Duodenal mucosa (tissue), 2 donors: Measurements from ENCODE around the gene CHST7.
"Not testable (repeated sequence)": the region's sequence is repeated elsewhere in the genome, so short reads cannot be mapped to it uniquely, and the experiment has no call there.

Source experiments
- H3K27ac ChIP-seq: one replicate; pipeline ENCODE4 v1.7.0; 2013; ENCODE audit warnings: low read depth, low read length
- H3K27me3 ChIP-seq, 2 donors: one replicate each; pipeline ENCODE4 v1.7.0; 2013; ENCODE audit warnings: low read length in 2 of 2, control low read depth in 1 of 2; ENCODE audit not compliant: insufficient read depth in 2 of 2, control insufficient read depth in 1 of 2
- H3K36me3 ChIP-seq, 2 donors: one replicate each; pipeline ENCODE4 v1.7.0; 2013; ENCODE audit warnings: low read length in 2 of 2, control low read depth in 1 of 2; ENCODE audit not compliant: insufficient read depth in 2 of 2, control insufficient read depth in 1 of 2
- H3K4me1 ChIP-seq, 2 donors: one replicate each; pipeline ENCODE4 v1.7.0; 2013; ENCODE audit warnings: low read length in 2 of 2, control low read depth in 1 of 2; ENCODE audit not compliant: insufficient read depth in 2 of 2, control insufficient read depth in 1 of 2
- H3K4me3 ChIP-seq, 2 donors: one replicate each; pipeline ENCODE4 v1.7.0; 2013; ENCODE audit warnings: low read length in 2 of 2, low read depth in 1 of 2
- H3K9ac ChIP-seq, 2 donors: one replicate each; pipeline ENCODE4 v1.7.0; 2013; ENCODE audit warnings: low read length in 2 of 2, low read depth in 1 of 2
- H3K9me3 ChIP-seq, 2 donors: one replicate each; pipeline ENCODE4 v1.7.0; 2013; ENCODE audit warnings: low read length in 2 of 2, control low read depth in 1 of 2; ENCODE audit not compliant: control insufficient read depth in 1 of 2

Gene CHST7, protein sequence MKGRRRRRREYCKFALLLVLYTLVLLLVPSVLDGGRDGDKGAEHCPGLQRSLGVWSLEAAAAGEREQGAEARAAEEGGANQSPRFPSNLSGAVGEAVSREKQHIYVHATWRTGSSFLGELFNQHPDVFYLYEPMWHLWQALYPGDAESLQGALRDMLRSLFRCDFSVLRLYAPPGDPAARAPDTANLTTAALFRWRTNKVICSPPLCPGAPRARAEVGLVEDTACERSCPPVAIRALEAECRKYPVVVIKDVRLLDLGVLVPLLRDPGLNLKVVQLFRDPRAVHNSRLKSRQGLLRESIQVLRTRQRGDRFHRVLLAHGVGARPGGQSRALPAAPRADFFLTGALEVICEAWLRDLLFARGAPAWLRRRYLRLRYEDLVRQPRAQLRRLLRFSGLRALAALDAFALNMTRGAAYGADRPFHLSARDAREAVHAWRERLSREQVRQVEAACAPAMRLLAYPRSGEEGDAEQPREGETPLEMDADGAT

DNA sequence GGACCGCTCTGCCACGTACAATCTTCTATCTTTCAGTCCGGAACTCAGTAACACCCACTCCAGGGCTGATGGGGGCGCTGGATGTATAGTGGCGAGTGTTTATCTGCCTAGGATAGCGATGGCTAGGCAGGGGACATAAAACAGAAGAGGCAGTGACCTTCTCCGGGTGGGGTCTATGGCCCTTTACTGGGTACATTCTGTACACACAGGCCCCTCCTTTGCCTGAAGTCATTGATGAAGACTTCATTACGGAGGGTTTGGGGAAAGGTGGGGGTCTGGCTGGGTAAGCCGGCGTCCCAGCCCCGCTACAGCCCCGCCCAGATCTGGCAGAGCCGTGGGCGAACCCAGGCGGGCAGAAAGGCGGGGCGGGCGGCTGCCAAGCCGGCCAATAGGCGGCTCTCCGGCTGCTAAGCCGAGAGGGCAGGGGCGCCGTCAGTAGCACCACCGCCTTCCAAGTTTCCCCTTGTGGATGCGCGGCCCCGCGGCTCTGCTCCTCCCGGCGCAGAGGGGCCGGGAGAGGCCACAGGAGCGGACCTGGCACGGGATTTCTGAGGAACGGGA is at the start of gene CHST7:
Gene CHST7, plus strand, starts transcription at position 435 of the 561 bp plus-strand sequence. CDS start 167 bp downstream, outside the sequence.
- Histone ChIP-seq H3K36me3 (no peaks in the 10 kb centered on the region), H3K9me3 (no peaks in the 10 kb centered on the region), H3K4me1 (peaks cover 0 to 4% of the 10 kb centered on the region in 2 donors), H3K27me3 (no peaks in the 10 kb centered on the region), H3K27ac (peak within 1 kb of the TSS; percentile 3), H3K4me3 (peak within 1 kb of the TSS; percentile 60 to 68), H3K9ac (peak within 1 kb of the TSS in 1 of 2 donors; percentile 38)

DNA sequence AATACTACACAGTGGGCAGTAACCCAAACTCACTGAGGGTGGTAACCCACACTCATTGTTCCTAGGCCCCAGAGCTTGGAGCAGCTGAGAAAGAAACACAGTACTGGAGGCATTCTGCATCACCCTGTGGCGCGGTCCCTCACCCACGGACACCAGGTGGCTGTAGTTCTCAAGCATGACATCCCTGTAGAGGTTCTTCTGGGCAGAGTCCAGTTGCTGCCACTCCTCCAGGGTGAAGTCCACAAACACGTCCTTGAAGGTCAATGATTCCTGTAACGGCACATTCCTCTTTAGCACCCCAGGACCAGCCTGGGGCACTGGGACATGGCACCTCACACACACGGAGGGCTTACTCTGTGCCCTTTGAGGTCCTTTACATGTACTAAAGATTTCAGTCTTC is 44.9 kb upstream of the CHST7 start:
- not testable (repeated sequence) for H3K9ac ChIP-seq

DNA sequence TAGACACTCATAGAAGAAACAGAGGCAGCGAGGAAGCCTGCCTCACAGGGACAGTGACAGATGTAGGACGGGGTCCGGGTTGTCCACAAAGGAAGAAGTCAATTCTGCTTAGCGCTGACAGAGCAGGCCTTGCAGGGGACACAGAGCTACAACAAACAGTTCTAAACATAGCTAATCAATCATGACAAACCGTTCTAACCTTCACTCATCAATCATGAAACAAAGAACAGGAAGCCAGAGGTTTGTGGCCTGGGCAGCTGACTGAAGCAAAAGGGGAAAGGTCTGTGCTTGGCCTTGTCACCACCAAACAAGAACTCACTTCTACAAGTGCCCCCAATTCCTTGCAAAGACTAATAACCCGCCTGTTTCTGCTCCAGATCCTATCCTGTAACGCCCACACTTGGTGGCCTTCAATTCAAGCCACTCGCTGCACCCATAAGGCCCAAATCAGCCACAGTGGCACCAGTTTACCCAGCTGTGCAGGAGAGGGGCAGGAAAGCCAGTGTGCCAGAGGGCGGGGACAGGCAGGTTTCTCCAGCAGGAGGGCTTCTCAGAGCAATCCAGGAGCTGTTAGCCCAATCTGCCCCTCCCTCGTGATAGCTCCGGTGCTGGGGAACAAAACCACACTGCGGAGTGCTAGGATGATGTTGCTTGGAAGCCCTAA is 43.7 kb upstream of the CHST7 start:
- H3K4me3 ChIP-seq, H3K4me1 ChIP-seq, H3K27ac ChIP-seq, H3K9me3 ChIP-seq, H3K36me3 ChIP-seq, H3K27me3 ChIP-seq, H3K9ac ChIP-seq: not testable (repeated sequence)

More for the DNA sequence above, 44.9 kb upstream of the CHST7 start:
- not testable (repeated sequence) for H3K27me3 ChIP-seq, H3K9me3 ChIP-seq, H3K36me3 ChIP-seq, H3K4me3 ChIP-seq, H3K27ac ChIP-seq, H3K4me1 ChIP-seq

DNA sequence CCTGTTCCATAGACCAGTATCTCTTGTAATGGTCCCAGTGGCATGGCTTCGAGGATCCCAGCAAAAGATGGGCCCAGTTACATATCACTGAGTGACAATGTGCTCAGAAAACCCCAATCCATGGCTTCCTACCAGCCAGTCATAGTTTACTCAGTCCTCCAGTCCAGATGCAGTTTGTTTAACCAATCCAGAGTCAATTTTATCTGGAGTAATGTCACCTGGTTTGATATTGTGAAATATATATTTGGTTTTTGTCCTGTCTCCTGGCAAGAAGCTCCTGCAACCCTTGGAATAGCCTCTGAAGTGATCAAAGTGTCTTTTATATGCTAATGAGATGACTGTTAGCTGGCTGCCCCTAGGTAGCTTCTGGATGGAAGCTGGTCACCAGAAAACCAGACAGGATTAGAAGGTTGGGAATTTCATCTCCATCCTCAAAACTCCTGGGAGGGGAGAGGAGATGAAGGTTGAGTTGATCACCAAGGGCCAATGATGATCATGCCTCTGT is 43.1 kb upstream of the CHST7 start:
- not testable (repeated sequence) for H3K36me3 ChIP-seq, H3K9me3 ChIP-seq, H3K27me3 ChIP-seq, H3K4me1 ChIP-seq, H3K27ac ChIP-seq, H3K9ac ChIP-seq, H3K4me3 ChIP-seq

DNA sequence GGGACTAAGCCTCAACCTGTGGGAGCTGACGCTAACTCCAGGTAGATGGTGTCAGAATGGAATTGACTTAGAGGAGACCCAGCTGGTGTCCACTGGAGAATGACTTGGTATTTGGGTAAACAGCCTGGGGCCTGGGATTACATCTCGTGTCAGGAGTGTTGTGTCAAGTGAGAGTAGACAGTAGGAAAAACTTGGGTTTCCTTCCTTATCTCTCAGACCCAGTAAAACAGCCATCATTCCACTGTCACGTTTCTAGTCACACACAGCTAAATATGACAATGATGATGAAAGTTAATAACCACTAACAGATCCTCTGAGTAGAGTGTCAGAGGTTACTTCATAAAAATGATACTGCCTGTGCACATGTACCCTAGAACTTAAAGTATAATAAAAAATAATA is 42.1 kb upstream of the CHST7 start:
- Histone ChIP-seq H3K9ac (no peak overlapping the region), H3K4me1 (no peaks in the 10 kb centered on the region), H3K36me3 (no peaks in the 10 kb centered on the region), H3K27ac (no peak overlapping the region), H3K4me3 (no peak overlapping the region), H3K27me3 (no peaks in the 10 kb centered on the region), H3K9me3 (no peaks in the 10 kb centered on the region)

DNA sequence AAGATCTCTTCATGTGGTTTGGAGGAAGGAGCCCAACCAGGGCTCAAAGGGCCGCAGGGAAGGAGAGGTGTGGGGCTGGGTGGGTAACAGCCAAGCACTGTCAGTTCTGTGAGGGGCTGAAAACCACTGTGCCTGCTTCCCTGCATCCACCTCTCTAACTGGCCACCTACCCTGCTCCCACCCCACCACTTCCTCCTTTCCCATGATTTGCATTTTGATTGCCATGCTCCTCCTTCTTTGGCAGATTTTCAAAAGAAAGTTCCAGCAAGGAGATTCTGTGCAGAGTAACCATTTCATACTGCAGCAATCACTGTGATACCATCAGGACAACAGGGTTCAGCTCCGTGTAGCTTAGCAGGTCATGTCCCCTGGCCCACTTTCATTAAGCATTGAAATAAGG is 30.1 kb upstream of the CHST7 start:
- H3K27ac ChIP-seq: no peak overlapping the region
- H3K9me3 ChIP-seq: no peaks in the 10 kb centered on the region
- no peak overlapping the region for H3K9ac ChIP-seq
- no peaks in the 10 kb centered on the region for H3K27me3 ChIP-seq
- H3K4me1 ChIP-seq: peaks cover 10 to 13% of the 10 kb centered on the region in 2 donors
- H3K4me3 ChIP-seq: no peak overlapping the region
- no peaks in the 10 kb centered on the region for H3K36me3 ChIP-seq

DNA sequence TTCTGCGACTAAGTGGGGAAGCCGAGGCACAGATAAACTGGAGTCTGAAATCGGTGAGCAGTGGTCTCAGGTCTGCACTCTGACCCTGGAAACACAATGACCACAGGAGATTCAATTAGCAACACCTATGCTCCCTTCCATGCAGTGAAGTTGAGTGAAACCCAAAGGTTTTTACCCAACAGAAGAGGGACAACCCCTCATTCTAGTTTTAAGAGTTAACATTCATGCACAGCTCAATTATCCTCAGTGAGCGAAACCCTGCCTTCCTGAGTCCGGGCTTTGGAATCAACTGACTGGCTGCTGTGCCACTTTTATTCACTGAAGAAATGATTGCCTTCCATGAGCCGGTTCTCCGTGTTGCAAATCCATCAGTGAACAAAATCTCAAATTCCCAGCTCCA is 29.0 kb upstream of the CHST7 start:
- not testable (repeated sequence) for H3K27ac ChIP-seq, H3K9me3 ChIP-seq, H3K27me3 ChIP-seq, H3K36me3 ChIP-seq
- Histone ChIP-seq H3K9ac (peak overlapping the region; percentile 60 to 86), H3K4me1 (peaks cover 10 to 13% of the 10 kb centered on the region in 2 donors), H3K4me3 (peak overlapping the region; percentile 86 to 89)

DNA sequence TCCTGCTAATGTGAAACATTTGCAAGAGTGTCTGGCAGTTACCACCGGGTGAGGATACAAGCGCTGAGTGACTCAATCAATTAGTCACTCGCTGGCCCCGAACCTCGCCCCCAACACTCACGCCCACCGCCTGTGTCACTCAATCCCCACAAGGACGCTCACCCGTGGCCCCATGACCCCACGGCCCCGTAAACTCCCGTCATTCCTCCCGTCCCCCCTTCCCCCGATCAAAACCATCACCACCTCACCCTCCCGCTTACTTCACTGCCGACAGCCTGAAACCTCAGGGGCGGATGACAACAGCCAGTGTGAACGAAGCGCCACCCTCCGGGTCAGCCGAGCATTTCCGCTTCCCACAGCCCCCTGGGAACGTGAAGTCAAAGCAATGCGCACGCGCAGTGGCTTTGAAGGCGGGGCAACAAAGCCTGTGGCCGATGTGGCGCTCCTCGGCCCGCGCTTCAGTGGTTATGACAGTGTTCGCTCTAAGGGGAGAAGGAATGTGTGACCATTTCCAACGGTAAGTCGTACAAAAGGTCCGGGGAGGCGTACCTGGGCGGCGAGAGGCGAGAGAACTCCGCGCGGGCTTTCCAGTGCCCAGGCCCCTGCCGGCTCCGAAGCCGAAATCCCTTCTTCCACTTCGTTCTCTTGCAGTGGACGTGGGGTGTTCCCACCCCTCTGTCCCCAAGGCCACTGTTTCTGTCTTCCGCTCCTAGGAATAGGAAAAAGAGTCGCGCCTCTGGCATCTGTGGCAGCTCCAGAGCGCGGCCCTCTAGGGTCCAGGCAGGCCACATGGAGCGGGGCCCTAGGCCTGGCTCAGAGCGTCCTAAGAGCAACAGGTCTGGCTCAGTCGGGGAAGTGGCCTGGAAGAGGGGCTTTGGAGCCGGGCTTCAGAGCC is 28.2 kb upstream of the CHST7 start, which contains the start of gene ZNF674:
Gene ZNF674, minus strand, starts transcription at position 311 of the 895 bp plus-strand sequence. CDS start 3,334 bp downstream, outside the sequence.
- Histone ChIP-seq H3K9me3 (no peaks in the 10 kb centered on the region), H3K27ac (peak within 1 kb of the TSS; percentile 70), H3K4me3 (peak within 1 kb of the TSS; percentile 86 to 89), H3K9ac (peak within 1 kb of the TSS; percentile 72 to 86), H3K36me3 (no peaks in the 10 kb centered on the region), H3K4me1 (peaks cover 10 to 13% of the 10 kb centered on the region in 2 donors), H3K27me3 (no peaks in the 10 kb centered on the region)

DNA sequence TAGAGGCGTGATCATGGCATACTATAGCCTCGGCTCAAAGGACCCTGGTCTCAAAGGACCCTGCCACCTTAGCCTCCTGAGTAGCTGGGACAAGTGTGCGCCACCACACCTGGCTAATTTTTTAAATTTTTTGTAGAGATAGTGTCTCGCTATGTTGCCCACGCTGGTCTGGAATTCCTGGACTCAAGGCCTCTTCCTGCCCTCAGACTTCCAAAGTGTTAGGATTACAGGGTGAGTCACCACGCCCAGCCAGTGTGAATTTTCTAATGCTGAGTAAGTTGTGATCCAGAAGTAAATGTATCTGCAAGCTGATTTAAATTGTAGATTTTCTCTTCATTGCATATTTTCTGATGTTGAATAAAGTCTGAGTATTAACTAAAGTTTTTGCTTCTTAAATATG is 25.7 kb upstream of the CHST7 start:
- peaks cover 10 to 13% of the 10 kb centered on the region in 2 donors for H3K4me1 ChIP-seq
- H3K36me3 ChIP-seq: no peaks in the 10 kb centered on the region
- H3K9me3 ChIP-seq: no peaks in the 10 kb centered on the region
- H3K27me3 ChIP-seq: no peaks in the 10 kb centered on the region
- no peak overlapping the region for H3K27ac ChIP-seq
- no peak overlapping the region for H3K9ac ChIP-seq
- H3K4me3 ChIP-seq: no peak overlapping the region
